Endothelial cell of umbilical vein (primary cell): ENCODE data around the gene CACNA1A. TPM values are rescaled to one million over a fixed set of nuclear protein-coding genes. Genes with fewer than 3 reads are reported as not detected.
"Not testable (repeated sequence)": the region's sequence is repeated elsewhere in the genome, so short reads cannot be mapped to it uniquely, and the experiment has no call there.

Experiments
- BruUV-seq: library from RNA; stranded (reverse); fragments of 400-500 nt; replicated peaks from 2 replicates; lab custom pipeline; 2021; lab: Mats Ljungman, UMichigan
- CTCF ChIA-PET: fragments of 300-600, 350-600 bp; sonication (Branson Sonifier 250); formaldehyde crosslinking; loops from one replicate; lab custom pipeline; 2021; ENCODE audit warnings: antibody characterized with exemption, inconsistent platforms; lab: Charles Lee
- POLR2A ChIA-PET: fragments of 300-600, 350-600 bp; sonication (Branson Sonifier 250); formaldehyde crosslinking; loops from one replicate; lab custom pipeline; 2021; ENCODE audit warnings: antibody characterized with exemption, inconsistent platforms; lab: Charles Lee
- DNase-seq: peaks from one replicate; pipeline ENCODE4 v3.0.0-alpha.2; 2011; ENCODE audit warnings: low read depth, low spot score
- FAIRE-seq: peaks from 2 replicates; lab custom pipeline; 2011; peaks lifted over from hg19 to GRCh38; lab: Jason Lieb, UNC
- H2AFZ ChIP-seq: 2 replicates; pipeline ENCODE4 v1.6.0; 2012; ENCODE audit warnings: low read depth, low read length, control low read depth, inconsistent platforms
- H3K27ac ChIP-seq: 2 replicates; pipeline ENCODE4 v1.5.1; 2011; ENCODE audit warnings: low read depth, mild to moderate bottlenecking, control low read depth, low read length, moderate library complexity; ENCODE audit not compliant: insufficient read depth
- H3K27me3 ChIP-seq, 2 experiments: 2 replicates each; pipeline versions ENCODE4 v1.6.0 to v1.6.1; 2011; ENCODE audit warnings: low read length in 2 of 2, mixed read lengths in 1 of 2; ENCODE audit not compliant: control insufficient read depth in 2 of 2, insufficient read depth in 2 of 2
- H3K36me3 ChIP-seq, 2 experiments: 2 replicates in 1 of 2; 3 replicates in 1 of 2; pipeline ENCODE4 v1.5.1; 2011; ENCODE audit warnings: low read length in 2 of 2, mild to moderate bottlenecking in 1 of 2, moderate library complexity in 1 of 2; ENCODE audit not compliant: control insufficient read depth in 2 of 2, insufficient read depth in 2 of 2; ENCODE audit errors: extremely low read depth in 1 of 2
- H3K4me1 ChIP-seq: 3 replicates; pipeline ENCODE4 v1.5.1; 2011; ENCODE audit warnings: mild to moderate bottlenecking, low read length; ENCODE audit not compliant: control insufficient read depth, insufficient read depth; ENCODE audit errors: extremely low read depth
- H3K4me2 ChIP-seq: 2 replicates; pipeline ENCODE4 v1.6.1; 2011; ENCODE audit warnings: low read length, control low read depth, mixed read lengths; ENCODE audit not compliant: insufficient read depth
- H3K4me3 ChIP-seq, 3 experiments: fragments of 200-600 bp in 1 of 3; sonication (generic), shearing (Covaris generic) in 1 of 3; replicated peaks in 1 of 3; 2 replicates each; pipeline ENCODE4 v1.5.1; 2011 to 2016; ENCODE audit warnings: control low read depth in 3 of 3, low read length in 3 of 3, mild to moderate bottlenecking in 2 of 3, inconsistent platforms in 1 of 3, low read depth in 1 of 3, moderate library complexity in 1 of 3; ENCODE audit not compliant: insufficient read depth in 1 of 3
- H3K79me2 ChIP-seq: 2 replicates; pipeline ENCODE4 v1.6.0; 2012; ENCODE audit warnings: low read length, inconsistent platforms; ENCODE audit not compliant: control insufficient read depth, insufficient read depth
- H3K9ac ChIP-seq: replicated peaks from 2 replicates; pipeline ENCODE3; 2011; ENCODE audit warnings: low read length, control low read depth; ENCODE audit not compliant: insufficient read depth; ENCODE audit errors: extremely low read depth
- H3K9me1 ChIP-seq: replicated peaks from 3 replicates; pipeline ENCODE4 v1.6.0; 2011; ENCODE audit warnings: mild to moderate bottlenecking, low read length; ENCODE audit not compliant: control insufficient read depth, insufficient read depth; ENCODE audit errors: extremely low read depth
- H3K9me3 ChIP-seq: replicated peaks from 2 replicates; pipeline ENCODE4 v1.5.1; 2012; ENCODE audit warnings: low read length, inconsistent platforms; ENCODE audit not compliant: control insufficient read depth, insufficient read depth
- H4K20me1 ChIP-seq: replicated peaks from 2 replicates; pipeline ENCODE3; 2011; ENCODE audit warnings: mild to moderate bottlenecking, low read length; ENCODE audit not compliant: control insufficient read depth, insufficient read depth; ENCODE audit errors: extremely low read depth
- JUN ChIP-seq: IDR thresholded peaks from 2 replicates; pipeline ENCODE4 v1.6.1; 2011; ENCODE audit warnings: borderline replicate concordance, low read depth; ENCODE audit not compliant: insufficient read length, insufficient read depth
- MAX ChIP-seq: IDR thresholded peaks from 2 replicates; pipeline ENCODE4 v1.6.1; 2011; ENCODE audit not compliant: insufficient read depth, insufficient read length
- dilution Hi-C: fragments of 300-500 bp; cut with MboI; formaldehyde crosslinking; loops from one replicate; pipeline ENCODE4 v1.15.0; 2019; ENCODE audit warnings: low sequenced_read_pairs; ENCODE audit not compliant: extremely low pct_ligation_motif_present
- intact Hi-C: fragments of 100-400 bp; cut with micrococcal nuclease; formaldehyde crosslinking; loops from one replicate; pipeline ENCODE4 v1.10.0; 2022
- polyA plus RNA-seq, 4 experiments: library from polyadenylated mRNA; depleted of rRNA in 3 of 4; stranded (reverse) in 3 of 4; unstranded in 1 of 4; fragments of >200 nt; gene quantifications; 2 replicates each; pipeline versions ENCODE4 v1.2.1 to v1.2.3, GENCODE V29; 2011 to 2012; ENCODE audit warnings: missing spikeins in 1 of 4
- total RNA-seq: library from RNA; stranded (reverse); gene quantifications from 2 replicates; pipeline ENCODE4 v1.2.3, GENCODE V29; 2021

CACNA1A gene
- total and polyA plus RNA-seq, 2 donors (not counting 3 experiments of a cell fraction or from before 2014, with no cell fraction given) = 0.17 to 0.38 TPM

- dilution Hi-C loops (no loop called here), intact Hi-C loops (no loop called here)
- H3K4me2 ChIP-seq = no peak overlapping the region
- CTCF ChIA-PET = no interaction called here
- no peaks in the 10 kb centered on the region for H3K79me2 ChIP-seq
- H3K36me3 ChIP-seq = no peaks in the 10 kb centered on the region
- H3K9me1 ChIP-seq = no peaks in the 10 kb centered on the region
- H3K27ac ChIP-seq = no peak overlapping the region
- no peaks in the 10 kb centered on the region for H3K9me3 ChIP-seq
- no TSS peak for BruUV-seq
- H3K27me3 ChIP-seq = no peaks in the 10 kb centered on the region
- DNase-seq (no peak), FAIRE-seq (no peak)
- POLR2A ChIA-PET = no interaction called here
- no peak overlapping the region for H3K9ac ChIP-seq
- TF ChIP-seq JUN (no peak), MAX (no peak)
- no peaks in the 10 kb centered on the region for H4K20me1 ChIP-seq
- no peak overlapping the region for H3K4me3 ChIP-seq
- H2AFZ ChIP-seq = no peak overlapping the region
- no peaks in the 10 kb centered on the region for H3K4me1 ChIP-seq
Observed at GRCh38 chr19:13362668-13363067, 143.6 kb downstream of the CACNA1A start.

GRCh38 chr19:13361726-13362125, 144.6 kb downstream of the CACNA1A start:
- CTCF ChIA-PET = interaction anchor here (1.5 to 1.7 kb wide), 2 partner anchors 67 to 69 kb away, joined by 3 to 5 read pairs; no protein-coding TSS in a partner anchor
- H3K9me1 ChIP-seq, H3K27me3 ChIP-seq, intact Hi-C loops, H3K9ac ChIP-seq, H3K4me2 ChIP-seq, H3K4me3 ChIP-seq, dilution Hi-C loops, H3K79me2 ChIP-seq, BruUV-seq, H3K4me1 ChIP-seq, DNase-seq, H3K36me3 ChIP-seq, H2AFZ ChIP-seq, H3K27ac ChIP-seq, FAIRE-seq, H3K9me3 ChIP-seq, H4K20me1 ChIP-seq: not testable (repeated sequence)
- POLR2A ChIA-PET = interaction anchor here (0.7 kb wide), 1 partner anchor 86 kb away, joined by 6 read pairs; no protein-coding TSS in a partner anchor
